Stomach (tissue), 9 donors: ENCODE data around the gene ATG14. TPM values are rescaled to one million over a fixed set of nuclear protein-coding genes. Genes with fewer than 3 reads are reported as not detected.

Experiments used
- DNase-seq, 2 donors: peaks; one replicate each; pipeline versions ENCODE4 v3.0.0 to v3.0.0-alpha.2; 2013 to 2019
- H3K27ac ChIP-seq, 5 donors: fragments of 200-600 bp in 4 of 5; sonication (generic) in 4 of 5; one replicate each; pipeline ENCODE4 v1.5.1; 2013 to 2019; ENCODE audit warnings: mild to moderate bottlenecking in 1 of 5, moderate library complexity in 1 of 5
- H3K27me3 ChIP-seq, 3 donors: fragments of 200-600 bp; sonication (generic); one replicate each; pipeline ENCODE4 v1.5.1; 2017 to 2019; ENCODE audit warnings: mixed run types in 1 of 3
- H3K36me3 ChIP-seq, 4 donors: fragments of 200-600 bp; sonication (generic); 1 replicate in 3 of 4; 2 replicates in 1 of 4; pipeline ENCODE4 v1.5.1; 2016 to 2019
- H3K4me1 ChIP-seq, 4 donors: fragments of 200-600 bp; sonication (generic); one replicate each; pipeline ENCODE4 v1.5.1; 2016 to 2019
- H3K4me3 ChIP-seq, 4 donors: fragments of 200-600 bp; sonication (generic) in 3 of 4; one replicate each; pipeline ENCODE4 v1.5.1; 2016 to 2019; ENCODE audit warnings: mild to moderate bottlenecking in 1 of 4
- H3K9me3 ChIP-seq, 4 donors: fragments of 200-600 bp; sonication (generic); one replicate each; pipeline ENCODE4 v1.5.1; 2016 to 2019
- EP300 ChIP-seq: sonication (generic); formaldehyde crosslinking; IDR thresholded peaks from one replicate; pipeline ENCODE4 v1.6.1; 2017; ENCODE audit warnings: antibody characterized with exemption
- POLR2A ChIP-seq, 4 donors: fragments of 450-650 bp; IDR thresholded peaks; one replicate each; pipeline ENCODE4 v1.6.1; 2016; ENCODE audit warnings: antibody characterized with exemption in 4 of 4, control low read depth in 2 of 4, mild to moderate bottlenecking in 1 of 4, moderate library complexity in 1 of 4
- POLR2AphosphoS5 ChIP-seq, 3 donors: sonication (generic); formaldehyde crosslinking; IDR thresholded peaks; one replicate each; pipeline ENCODE4 v1.6.1; 2016; ENCODE audit warnings: antibody characterized with exemption in 3 of 3
- WGBS, 5 donors: extraction: QIAGEN DNeasy Blood & Tissue Kit in 3 of 5; methylation state at CpG; one replicate each; pipeline versions ENCODE4 v1.1.5 to v1.1.7; 2013 to 2018; 5-methylcytosine and 5-hydroxymethylcytosine counted together
- intact Hi-C: fragments of 100-400 bp; cut with DNase I; formaldehyde crosslinking; loops from one replicate; pipeline ENCODE4 v1.15.1; 2023; ENCODE audit warnings: low total_unique reads
- polyA plus RNA-seq, 3 donors: library from polyadenylated mRNA; stranded (reverse); fragments of 200-250 nt; gene quantifications; one replicate each; pipeline ENCODE4 v1.2.3, GENCODE V29; 2013
- total RNA-seq, 5 donors: library from RNA; depleted of rRNA; stranded (reverse); fragments of >200 nt; gene quantifications; one replicate each; pipeline versions ENCODE4 v1.1.0 to v1.2.3, GENCODE V29; 2014 to 2016
- TF ChIP-seq, protein P1 (sequence below), 7 experiments: fragments of 450-650 bp in 4 of 7; fragments of 200-600 bp in 3 of 7; sonication (generic) in 3 of 7; IDR thresholded peaks; one replicate each; pipeline ENCODE4 v1.5.1; 2016 to 2019; ENCODE audit warnings: antibody characterized with exemption in 7 of 7, control low read depth in 2 of 7, mild to moderate bottlenecking in 1 of 7
- donor health status: healthy with polysubstance abuse.
- donor health status: Bipolar disorder and iron deficiency.
- donor health status: healthy.

The ATG14 gene
- total and polyA plus RNA-seq, 8 donors: 3.3 to 29.7 (median 5.8) TPM

DNA sequence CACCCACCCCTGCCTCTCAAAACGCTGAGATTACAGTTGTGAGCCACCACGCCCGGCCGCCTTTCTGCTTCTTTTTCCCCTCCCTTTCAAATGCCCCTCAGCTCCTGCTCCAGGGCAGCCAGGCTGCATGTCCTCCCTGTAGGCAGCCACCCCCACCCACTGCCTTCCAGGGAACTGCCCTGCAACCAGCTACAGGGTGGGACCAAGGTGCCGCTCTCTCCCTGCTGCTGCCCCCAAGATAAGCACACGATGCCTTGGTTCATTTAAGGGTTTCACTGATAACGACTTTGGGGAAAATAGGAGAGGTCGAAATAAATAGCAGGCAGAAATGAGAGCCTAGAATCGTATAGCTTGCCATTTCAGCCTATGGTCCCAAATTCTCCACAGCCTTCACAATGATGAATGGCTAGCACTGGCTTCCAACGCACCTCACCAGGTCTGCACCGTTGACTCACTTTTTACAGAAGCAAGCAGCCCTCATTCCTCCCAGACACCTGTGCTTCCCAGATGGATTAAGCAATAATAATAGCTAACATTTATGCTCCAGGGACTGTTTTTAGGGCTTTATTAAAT, 40.7 kb downstream of the ATG14 start:
- WGBS, 5 donors: 57 to 79% (median 73%) methylated on average over 11 of the region's 11 CpGs
- Histone ChIP-seq H3K4me1 (peaks cover 0 to 6% (median 0%) of the 10 kb centered on the region in 4 donors), H3K27ac (no peak overlapping the region), H3K4me3 (no peak overlapping the region), H3K9me3 (no peaks in the 10 kb centered on the region), H3K27me3 (no peaks in the 10 kb centered on the region), H3K36me3 (peaks cover 14 to 76% (median 57%) of the 10 kb centered on the region in 4 donors)
- TF ChIP-seq EP300 (no peak), POLR2A (IDR thresholded peaks at IDR 0.05) (no peak), POLR2AphosphoS5 (IDR thresholded peaks at IDR 0.05) (no peak)
- TF ChIP-seq, protein P1, sequence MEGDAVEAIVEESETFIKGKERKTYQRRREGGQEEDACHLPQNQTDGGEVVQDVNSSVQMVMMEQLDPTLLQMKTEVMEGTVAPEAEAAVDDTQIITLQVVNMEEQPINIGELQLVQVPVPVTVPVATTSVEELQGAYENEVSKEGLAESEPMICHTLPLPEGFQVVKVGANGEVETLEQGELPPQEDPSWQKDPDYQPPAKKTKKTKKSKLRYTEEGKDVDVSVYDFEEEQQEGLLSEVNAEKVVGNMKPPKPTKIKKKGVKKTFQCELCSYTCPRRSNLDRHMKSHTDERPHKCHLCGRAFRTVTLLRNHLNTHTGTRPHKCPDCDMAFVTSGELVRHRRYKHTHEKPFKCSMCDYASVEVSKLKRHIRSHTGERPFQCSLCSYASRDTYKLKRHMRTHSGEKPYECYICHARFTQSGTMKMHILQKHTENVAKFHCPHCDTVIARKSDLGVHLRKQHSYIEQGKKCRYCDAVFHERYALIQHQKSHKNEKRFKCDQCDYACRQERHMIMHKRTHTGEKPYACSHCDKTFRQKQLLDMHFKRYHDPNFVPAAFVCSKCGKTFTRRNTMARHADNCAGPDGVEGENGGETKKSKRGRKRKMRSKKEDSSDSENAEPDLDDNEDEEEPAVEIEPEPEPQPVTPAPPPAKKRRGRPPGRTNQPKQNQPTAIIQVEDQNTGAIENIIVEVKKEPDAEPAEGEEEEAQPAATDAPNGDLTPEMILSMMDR (IDR thresholded peaks at IDR 0.05): no peak
- intact Hi-C loops: no loop called here
- DNase-seq: peak in 1 of 2 donors; percentile 38

DNA sequence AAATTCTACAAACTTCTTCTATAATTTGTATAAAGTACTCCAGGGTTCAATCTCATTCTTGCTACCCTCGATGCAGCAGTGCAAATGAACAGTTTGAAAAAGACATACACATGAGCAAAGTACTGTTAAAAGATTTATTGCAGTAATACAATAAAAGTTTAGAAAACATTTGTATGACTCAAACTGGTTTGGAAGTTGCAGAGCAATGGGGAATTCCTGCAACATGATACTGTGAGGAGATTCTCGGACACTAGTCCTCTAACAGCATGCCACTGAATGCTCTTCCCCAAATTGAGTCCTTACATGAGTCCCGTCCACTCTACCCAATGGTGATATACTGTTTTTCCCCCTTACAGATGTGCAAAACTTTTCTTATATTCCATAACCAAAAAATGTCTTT, 45.4 kb downstream of the ATG14 start:
- DNase-seq: no peak
- peak overlapping the region in 1 of 5 donors; percentile 20 for H3K27ac ChIP-seq
- intact Hi-C loops: no loop called here
- peaks cover 0 to 6% (median 0%) of the 10 kb centered on the region in 4 donors for H3K4me1 ChIP-seq
- 61 to 85% (median 79%) methylated on average over 3 of the region's 3 CpGs for WGBS, 5 donors
- TF ChIP-seq POLR2AphosphoS5 (IDR thresholded peaks at IDR 0.05) (no peak), POLR2A (IDR thresholded peaks at IDR 0.05) (no peak), EP300 (no peak)
- TF ChIP-seq, protein P1 (IDR thresholded peaks at IDR 0.05): no peak
- H3K27me3 ChIP-seq: no peaks in the 10 kb centered on the region
- no peaks in the 10 kb centered on the region for H3K9me3 ChIP-seq
- H3K36me3 ChIP-seq: peaks cover 11 to 57% (median 53%) of the 10 kb centered on the region in 4 donors
- H3K4me3 ChIP-seq: no peak overlapping the region

DNA sequence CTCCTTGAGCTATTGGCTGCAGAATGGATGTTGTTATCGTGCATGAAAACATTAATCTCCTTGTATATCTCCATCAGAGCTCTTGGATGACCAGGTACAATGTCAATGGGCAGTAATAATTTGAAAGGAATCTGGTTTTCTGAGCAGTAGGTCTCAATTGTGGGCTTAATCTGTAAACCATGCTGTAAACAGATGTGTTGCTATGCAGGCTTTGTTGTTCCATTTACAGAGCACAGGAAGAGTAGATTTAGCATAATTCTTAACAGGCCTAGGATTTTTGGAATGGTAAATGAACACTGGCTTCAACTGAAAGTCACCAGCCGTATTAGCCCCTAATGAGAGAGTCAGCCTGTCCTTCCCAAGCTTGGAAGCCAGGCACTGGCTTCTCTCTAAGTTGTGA, 50.4 kb downstream of the ATG14 start:
- no peaks in the 10 kb centered on the region for H3K4me1 ChIP-seq
- intact Hi-C loops: no loop called here
- TF ChIP-seq, protein P1 (IDR thresholded peaks at IDR 0.05): no peak
- TF ChIP-seq EP300 (no peak), POLR2AphosphoS5 (IDR thresholded peaks at IDR 0.05) (no peak), POLR2A (IDR thresholded peaks at IDR 0.05) (no peak)
- no peak overlapping the region for H3K4me3 ChIP-seq
- no peaks in the 10 kb centered on the region for H3K27me3 ChIP-seq
- peaks cover 0 to 26% (median 19%) of the 10 kb centered on the region in 4 donors for H3K36me3 ChIP-seq
- no peaks in the 10 kb centered on the region for H3K9me3 ChIP-seq
- no peak overlapping the region for H3K27ac ChIP-seq
- WGBS, 5 donors: 87 to 98% (median 91%) methylated on average over 2 of the region's 2 CpGs
- DNase-seq: no peak

- no peak for TF ChIP-seq EP300
- no peak for TF ChIP-seq POLR2A (IDR thresholded peaks at IDR 0.05)
- TF ChIP-seq, protein P1 (IDR thresholded peaks at IDR 0.05): no peak
- no peak for TF ChIP-seq POLR2AphosphoS5 (IDR thresholded peaks at IDR 0.05)
- H3K36me3 ChIP-seq: peaks cover 0 to 30% (median 21%) of the 10 kb centered on the region in 4 donors
- intact Hi-C loops: loop anchor here (10.0 kb wide), 1 partner anchor 95 kb away; no protein-coding TSS in a partner anchor
- DNase-seq: no peak
- H3K27ac ChIP-seq: no peak overlapping the region
- peaks cover 0 to 11% (median 5%) of the 10 kb centered on the region in 4 donors for H3K4me1 ChIP-seq
- H3K27me3 ChIP-seq: no peaks in the 10 kb centered on the region
- WGBS, 5 donors: 83 to 87% (median 84%) methylated on average over 4 of the region's 4 CpGs
- H3K4me3 ChIP-seq: no peak overlapping the region
- no peaks in the 10 kb centered on the region for H3K9me3 ChIP-seq
Observed at GRCh38 chr14:55359307-55359706, 52.3 kb downstream of the ATG14 start.
